ENCODE measurements around the gene DNAJC17.

- TF ChIP-seq CTCF (conservative IDR thresholded peaks at IDR 0.05; ENCODE audit: low read depth, low read length) (no peak), EZH2phosphoT487 (IDR thresholded peaks at IDR 0.05; ENCODE audit: borderline replicate concordance, low read length) (no peak)
These were observed 24.6 kb upstream of the DNAJC17 start for GRCh38 chr15:40831861-40832260.

All from PC-3 (cell line).